ENCODE measurements around the gene CDH16. TPM values are rescaled to one million over a fixed set of nuclear protein-coding genes. Genes with fewer than 3 reads are reported as not detected.

The CDH16 gene
- total RNA-seq (2022; extraction: Qiagen RNA extraction; ENCODE audit: low read depth): 0.15 to 0.26 TPM (median 0.16 TPM) in 5 replicates

GRCh38 chr16:66918803-66919568 is at the start of gene CDH16:
CDH16 (minus strand) TSS chr16:66918885; CDS start chr16:66918065, 820 bp downstream.

GRCh38 chr16:66961065-66961744 is 42.5 kb upstream of the CDH16 start, which contains the start of gene CES3:
CES3 (plus strand) TSS chr16:66961266; CDS start chr16:66961308, 42 bp downstream.

GRCh38 chr16:66935314-66936011 is 16.8 kb upstream of the CDH16 start, which contains the start of gene CES2:
CES2 (plus strand) TSS chr16:66935516; CDS start chr16:66935636, 120 bp downstream.

GRCh38 chr16:66934138-66934838 is 15.6 kb upstream of the CDH16 start, which contains the start of gene CIAO2B:
CIAO2B (minus strand) TSS chr16:66934402; CDS start chr16:66934364, 38 bp downstream.

GRCh38 chr16:66925322-66925840 is 6.7 kb upstream of the CDH16 start, which contains the start of gene RRAD:
RRAD (minus strand) TSS chr16:66925535; CDS start chr16:66925179, 356 bp downstream.

GRCh38 chr16:66880288-66881013 is 38.2 kb downstream of the CDH16 start, which contains the start of gene PDP2:
PDP2 (plus strand) TSS chr16:66880515; CDS start chr16:66884285, 3,770 bp downstream.

Other genes with a start within 250 kb of the CDH16 start
- gene CMTM4, start 222.1 kb downstream of the CDH16 start, total RNA-seq (2022; extraction: Qiagen RNA extraction; ENCODE audit: low read depth): 23.9 to 40.7 TPM (median 34.9 TPM) in 5 replicates
- 47.0 to 57.1 TPM (median 56.7 TPM) in 5 replicates for gene DYNC1LI2, start 167.3 kb downstream of the CDH16 start, total RNA-seq (2022; extraction: Qiagen RNA extraction; ENCODE audit: low read depth)
- 0.03 to 0.17 TPM in 2 of 5 replicates, not detected in the others for gene TERB1, start 117.3 kb downstream of the CDH16 start, total RNA-seq (2022; extraction: Qiagen RNA extraction; ENCODE audit: low read depth)
- 66.3 to 74.9 TPM (median 71.6 TPM) in 5 replicates for gene NAE1, start 87.9 kb downstream of the CDH16 start, total RNA-seq (2022; extraction: Qiagen RNA extraction; ENCODE audit: low read depth)
- gene CA7, start 74.5 kb downstream of the CDH16 start, total RNA-seq (2022; extraction: Qiagen RNA extraction; ENCODE audit: low read depth): 0.05 to 0.08 TPM in 2 of 5 replicates, not detected in the others
- gene PDP2, start 38.4 kb downstream of the CDH16 start, total RNA-seq (2022; extraction: Qiagen RNA extraction; ENCODE audit: low read depth): 5.5 to 7.8 TPM (median 6.3 TPM) in 5 replicates
- gene RRAD, start 6.7 kb upstream of the CDH16 start, total RNA-seq (2022; extraction: Qiagen RNA extraction; ENCODE audit: low read depth): 9.6 to 19.5 TPM (median 11.4 TPM) in 5 replicates
- 131 to 174 TPM (median 163 TPM) in 5 replicates for gene CIAO2B, start 15.5 kb upstream of the CDH16 start, total RNA-seq (2022; extraction: Qiagen RNA extraction; ENCODE audit: low read depth)
- 27.9 to 31.7 TPM (median 28.9 TPM) in 5 replicates for gene CES2, start 16.6 kb upstream of the CDH16 start, total RNA-seq (2022; extraction: Qiagen RNA extraction; ENCODE audit: low read depth)
- 1.7 to 2.1 TPM (median 2.1 TPM) in 5 replicates for gene CES3, start 42.4 kb upstream of the CDH16 start, total RNA-seq (2022; extraction: Qiagen RNA extraction; ENCODE audit: low read depth)
- gene CES4A, start 69.7 kb upstream of the CDH16 start, total RNA-seq (2022; extraction: Qiagen RNA extraction; ENCODE audit: low read depth): 1.2 to 2.1 TPM (median 1.7 TPM) in 5 replicates
- gene CBFB, start 110.3 kb upstream of the CDH16 start, total RNA-seq (2022; extraction: Qiagen RNA extraction; ENCODE audit: low read depth): 49.8 to 56.1 TPM (median 50.4 TPM) in 5 replicates
- gene PHAF1, start 191.1 kb upstream of the CDH16 start, total RNA-seq (2022; extraction: Qiagen RNA extraction; ENCODE audit: low read depth): 24.2 to 27.0 TPM (median 25.3 TPM) in 5 replicates
- gene B3GNT9, start 232.1 kb upstream of the CDH16 start, total RNA-seq (2022; extraction: Qiagen RNA extraction; ENCODE audit: low read depth): 6.2 to 8.7 TPM (median 7.8 TPM) in 5 replicates
- gene TRADD, start 241.0 kb upstream of the CDH16 start, total RNA-seq (2022; extraction: Qiagen RNA extraction; ENCODE audit: low read depth): 14.3 to 19.1 TPM (median 18.5 TPM) in 5 replicates
- 6.1 to 10.3 TPM (median 7.8 TPM) in 5 replicates for gene FBXL8, start 241.1 kb upstream of the CDH16 start, total RNA-seq (2022; extraction: Qiagen RNA extraction; ENCODE audit: low read depth)
- gene HSF4, start 245.9 kb upstream of the CDH16 start, total RNA-seq (2022; extraction: Qiagen RNA extraction; ENCODE audit: low read depth): 10.6 to 19.1 TPM (median 15.0 TPM) in 5 replicates